ENCODE measurements around the gene LEPROT. TPM values are rescaled to one million over a fixed set of nuclear protein-coding genes. Genes with fewer than 3 reads are reported as not detected.
"Not testable (repeated sequence)": the region's sequence is repeated elsewhere in the genome, so short reads cannot be mapped to it uniquely, and the experiment has no call there.

LEPROT gene
- polyA plus RNA-seq, 1 donor: 60.9 TPM

DNA sequence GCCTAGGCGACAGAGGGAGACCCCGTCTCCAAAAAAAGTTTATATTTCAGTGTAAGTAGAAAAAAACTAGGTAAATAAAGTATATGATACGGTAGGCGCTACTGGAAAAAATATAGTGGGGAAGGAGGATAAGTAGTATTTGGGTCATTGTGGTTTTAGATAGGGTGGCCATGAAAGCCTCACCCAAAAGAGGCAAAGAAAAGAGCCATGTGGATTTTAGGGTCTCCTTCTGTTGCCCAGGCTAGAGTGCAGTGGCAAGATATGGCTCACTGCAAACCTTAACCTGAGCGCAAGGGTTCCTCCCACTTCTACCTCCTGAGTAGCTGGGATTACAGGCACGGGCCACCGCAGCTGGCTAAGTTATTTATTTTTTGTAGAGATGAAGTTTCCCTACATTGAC is 17.1 kb downstream of the LEPROT start:
- no peak for DNase-seq (ENCODE audit: low read depth)

DNA sequence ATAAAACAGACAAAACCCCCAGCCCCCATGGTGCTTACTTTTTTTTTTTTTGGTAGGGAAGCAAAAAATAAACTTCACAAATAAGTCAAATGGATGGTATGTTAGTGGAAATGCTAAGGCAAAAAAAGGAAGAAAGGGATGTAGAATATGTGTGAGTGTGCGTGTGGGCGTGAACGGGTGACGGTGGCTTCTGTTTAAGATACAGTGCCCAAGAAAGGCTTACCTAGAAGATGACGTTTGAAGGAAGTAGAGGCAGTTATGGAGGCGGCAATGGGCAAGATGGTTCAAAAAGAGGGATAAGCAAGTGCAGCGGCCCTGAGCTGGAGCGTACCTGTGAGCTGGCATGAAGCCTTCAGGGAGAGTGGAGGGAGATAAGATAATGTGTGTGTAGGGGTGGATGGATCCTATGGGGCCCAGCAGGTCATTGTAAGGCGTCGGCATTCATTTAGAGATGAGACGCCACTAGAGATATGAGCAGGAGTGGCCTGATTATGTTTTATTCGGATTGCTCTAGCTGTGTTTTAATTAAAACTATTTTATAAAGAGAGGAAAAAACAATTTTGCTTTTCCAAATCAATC is 19.9 kb downstream of the LEPROT start:
- DNase-seq (ENCODE audit: low read depth): no peak

DNA sequence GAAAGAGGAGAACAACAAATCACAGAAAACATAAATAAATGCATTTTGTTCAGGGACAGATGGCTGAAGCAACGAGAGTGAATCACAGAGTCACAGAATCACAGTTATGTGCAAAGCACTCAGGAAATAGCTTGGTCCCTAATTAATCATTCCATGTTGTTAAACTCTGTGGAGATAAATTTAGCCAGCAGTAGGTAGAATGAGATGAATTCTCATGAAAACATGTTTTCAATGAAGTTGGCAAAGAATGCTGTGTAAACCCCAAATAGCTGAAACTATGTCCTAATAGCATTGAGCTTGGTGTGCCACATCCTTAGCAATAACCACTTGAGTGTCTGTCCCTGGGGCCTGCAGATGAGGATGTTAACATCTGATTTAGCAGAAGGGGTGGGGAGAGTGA is 20.4 kb downstream of the LEPROT start:
- no peak for DNase-seq (ENCODE audit: low read depth)

DNA sequence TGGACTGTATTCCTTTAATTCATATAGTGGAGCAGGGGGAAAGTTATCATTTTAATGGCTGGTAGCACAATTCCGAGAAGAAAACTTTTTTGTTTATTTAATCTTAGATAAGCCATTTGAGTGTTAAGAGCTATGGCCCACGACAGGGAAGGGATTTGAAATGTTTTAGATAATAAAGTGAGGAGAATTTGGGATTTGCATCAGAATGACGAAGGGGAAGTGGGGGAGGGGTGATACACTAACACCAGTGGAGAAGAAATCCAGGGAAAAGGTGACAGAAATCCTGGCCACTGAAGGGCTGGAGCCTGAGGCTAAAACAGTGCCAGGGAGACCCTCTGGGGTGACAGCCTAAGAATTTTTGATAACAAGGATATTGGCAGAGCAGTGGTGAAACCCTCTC is 21.0 kb downstream of the LEPROT start:
- no peak for DNase-seq (ENCODE audit: low read depth)

DNA sequence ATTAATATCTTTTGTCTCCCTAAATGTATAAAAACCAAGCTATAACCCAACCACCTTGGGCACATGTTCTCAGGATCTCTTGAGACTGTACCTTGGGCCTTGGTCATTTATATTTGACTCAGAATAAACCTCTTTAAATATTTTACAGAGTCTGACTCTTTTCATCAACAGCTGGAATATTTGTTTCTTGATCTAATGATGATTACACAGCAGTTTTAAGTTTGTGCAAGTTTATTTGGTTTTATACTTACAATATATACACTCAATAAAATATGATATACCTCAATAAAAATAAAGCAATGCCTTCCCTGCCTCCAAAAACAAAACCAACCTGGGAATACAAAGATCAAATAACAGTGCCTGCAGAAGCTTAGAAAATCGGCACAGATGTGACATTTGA is 22.0 kb downstream of the LEPROT start:
- DNase-seq (ENCODE audit: low read depth): no peak

DNA sequence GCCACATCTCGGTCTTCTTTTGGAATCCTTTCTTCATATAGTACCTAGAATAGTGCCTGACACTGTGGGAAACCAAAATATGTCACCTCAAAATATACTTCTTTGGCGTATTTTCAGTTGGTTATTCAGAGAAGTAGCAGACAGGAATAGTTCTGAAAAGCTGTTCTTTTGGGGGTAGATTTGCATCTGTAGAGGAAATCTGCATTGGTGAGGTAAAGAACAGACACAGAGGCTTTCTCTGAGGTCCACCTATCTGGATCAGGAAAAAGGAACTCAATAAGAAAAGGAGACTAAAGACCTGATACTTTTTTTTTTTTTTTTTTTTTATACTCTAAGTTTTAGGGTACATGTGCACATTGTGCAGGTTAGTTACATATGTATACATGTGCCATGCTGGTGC is 23.2 kb downstream of the LEPROT start:
- DNase-seq (ENCODE audit: low read depth): no peak

DNA sequence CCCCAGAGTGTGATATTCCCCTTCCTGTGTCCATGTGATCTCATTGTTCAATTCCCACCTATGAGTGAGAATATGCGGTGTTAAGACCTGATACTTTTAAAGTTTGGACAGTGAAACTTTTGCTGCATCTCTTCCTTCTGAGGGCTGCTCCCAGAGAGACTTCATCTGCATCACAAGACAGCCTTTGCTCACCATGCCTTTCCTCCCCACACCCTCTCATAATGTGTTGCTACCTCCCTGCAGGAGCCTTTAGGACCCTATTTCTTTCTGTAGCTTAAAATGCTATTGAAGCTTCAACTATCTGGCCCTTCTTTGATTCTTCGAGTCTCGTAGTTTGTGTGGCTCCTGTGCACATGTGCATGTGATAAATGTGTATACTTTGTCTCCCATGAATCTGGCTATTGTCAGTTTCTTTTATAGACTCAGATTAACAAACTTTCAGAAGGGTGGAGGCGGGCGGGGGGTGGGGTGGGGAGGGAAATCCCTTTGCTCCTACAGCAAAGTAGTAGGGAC is 23.7 kb downstream of the LEPROT start:
- DNase-seq (ENCODE audit: low read depth): no peak

DNA sequence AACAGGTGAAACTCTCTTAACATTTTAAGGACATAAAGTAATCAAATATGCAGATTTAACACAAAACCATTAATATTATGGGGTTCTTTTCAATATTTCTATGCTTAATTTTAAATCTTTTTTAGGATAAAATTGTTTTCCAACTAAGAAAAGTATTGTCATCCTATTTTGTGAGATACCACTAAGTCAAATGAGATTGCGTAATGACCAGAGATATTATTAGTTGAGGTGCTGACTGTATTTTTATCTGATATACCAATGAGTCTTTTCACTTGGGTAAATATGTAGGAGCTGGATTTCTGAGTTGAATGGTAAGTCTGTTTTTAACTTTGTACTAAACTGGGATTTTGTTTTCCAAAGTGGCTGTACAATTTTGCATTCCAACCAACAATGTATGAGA is 25.4 kb downstream of the LEPROT start:
- no peak for DNase-seq (ENCODE audit: low read depth)

DNA sequence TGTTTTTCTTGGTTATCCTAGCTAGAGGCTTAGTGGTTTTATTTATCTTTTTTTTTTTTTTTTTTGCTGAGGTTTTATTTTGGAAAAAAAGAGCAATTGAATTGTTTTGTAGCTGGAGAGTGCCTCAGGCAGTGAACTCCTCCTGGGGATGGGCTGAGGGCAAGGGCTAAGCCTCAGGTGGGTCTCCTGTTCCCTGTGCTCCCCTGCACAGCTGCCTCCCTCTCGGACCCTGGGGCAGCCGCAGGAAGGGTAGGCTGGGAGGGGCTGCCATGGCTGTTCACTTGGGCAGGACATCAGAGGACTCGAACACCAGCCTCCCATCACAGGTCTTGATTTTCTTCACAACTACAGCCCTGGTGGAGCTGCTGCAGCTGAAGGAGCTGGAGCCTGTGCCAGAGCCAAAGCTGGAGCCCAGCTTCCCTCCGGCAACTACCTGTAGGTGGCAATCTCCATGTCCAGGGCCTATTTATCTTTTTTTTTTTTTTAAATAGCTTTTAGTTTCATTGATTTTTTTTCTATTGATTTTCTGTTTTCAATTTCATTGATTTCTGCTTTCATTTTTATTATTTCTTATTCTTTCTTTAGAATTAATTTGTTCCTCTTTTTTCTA is 28.9 kb downstream of the LEPROT start:
- DNase-seq (ENCODE audit: low read depth): no peak

DNA sequence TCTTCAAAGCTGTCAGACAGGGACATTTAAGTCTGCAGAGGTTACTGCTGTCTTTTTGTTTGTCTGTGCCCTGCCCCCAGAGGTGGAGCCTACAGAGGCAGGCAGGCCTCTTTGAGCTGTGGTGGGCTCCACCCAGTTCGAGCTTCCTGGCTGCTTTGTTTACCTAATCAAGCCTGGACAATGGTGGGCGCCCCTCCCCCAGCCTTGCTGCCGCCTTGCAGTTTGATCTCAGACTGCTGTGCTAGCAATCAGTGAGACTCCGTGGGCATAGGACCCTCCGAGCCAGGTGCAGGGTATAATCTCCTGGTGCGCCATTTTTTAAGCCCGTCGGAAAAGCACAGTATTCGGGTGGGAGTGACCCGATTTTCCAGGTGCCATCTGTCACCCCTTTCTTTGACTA is 35.2 kb downstream of the LEPROT start:
- not testable (repeated sequence) for DNase-seq (ENCODE audit: low read depth)

DNA sequence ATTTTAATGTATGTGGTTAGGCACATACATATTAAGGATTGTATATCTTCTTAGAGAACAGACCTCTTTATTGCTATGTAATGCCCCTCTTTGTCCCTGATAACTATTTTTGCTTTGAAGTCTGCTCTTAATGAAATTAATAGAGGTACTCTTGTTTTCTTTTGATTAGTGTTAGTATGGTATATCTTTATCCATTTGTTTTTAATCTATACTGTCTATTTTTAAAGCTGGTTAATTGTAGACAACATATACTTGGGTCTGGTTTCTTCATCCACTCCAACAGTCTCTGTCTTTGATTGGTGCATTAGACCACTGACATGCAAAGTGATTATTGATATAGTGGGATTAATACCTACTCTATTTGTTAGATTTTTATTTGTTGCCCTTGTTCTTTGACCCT is 36.0 kb downstream of the LEPROT start:
- no peak for DNase-seq (ENCODE audit: low read depth)

DNA sequence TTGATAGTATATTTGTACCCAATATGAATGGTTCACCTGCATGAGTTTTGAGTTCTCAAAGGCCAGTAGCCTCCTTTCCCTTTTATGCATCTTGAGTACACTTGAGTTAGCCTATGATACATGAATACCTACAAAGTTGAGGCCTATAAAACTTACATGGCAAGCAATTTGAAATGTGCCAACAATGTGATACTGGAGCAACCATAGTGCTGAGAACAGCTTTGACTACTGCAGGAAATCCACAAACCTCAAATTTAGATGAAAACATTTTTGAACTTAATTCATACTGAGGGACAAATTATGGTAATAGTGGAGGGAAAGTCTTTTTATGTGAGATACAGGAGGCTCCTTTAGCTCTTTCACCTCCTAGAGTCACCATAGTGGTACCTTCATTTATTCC is 37.4 kb downstream of the LEPROT start:
- DNase-seq (ENCODE audit: low read depth): no peak

DNA sequence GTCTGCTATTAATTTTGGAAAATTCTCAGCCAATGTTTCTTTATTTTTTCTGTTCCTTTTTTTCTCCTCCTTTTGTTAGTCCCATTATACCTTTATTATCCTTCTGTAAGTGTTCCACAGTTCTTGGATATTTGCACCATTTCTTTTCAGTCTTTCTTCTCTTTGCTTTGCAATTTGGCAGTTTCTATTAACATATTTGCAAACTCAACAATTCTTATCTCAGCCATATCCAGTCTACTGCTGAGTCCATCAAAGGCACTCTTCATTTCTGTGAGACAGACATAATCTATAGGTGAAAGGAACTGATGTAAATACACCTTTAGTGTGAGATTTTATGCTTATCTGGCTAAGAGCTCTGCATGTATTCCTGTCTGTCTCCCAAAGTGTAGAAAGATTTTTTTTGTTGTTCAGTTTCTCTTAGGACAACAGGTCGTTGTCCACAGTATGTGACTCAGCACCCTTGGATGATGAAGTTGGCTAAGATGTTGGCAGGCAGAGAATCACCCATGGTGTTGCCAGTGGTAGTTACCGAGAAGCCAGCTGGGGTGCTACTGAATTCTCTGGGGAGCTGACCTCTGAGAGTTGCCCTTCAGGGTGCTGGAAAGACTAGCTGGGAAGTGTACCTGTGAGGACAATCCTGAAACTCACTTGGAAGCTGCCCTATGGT is 38.4 kb downstream of the LEPROT start:
- DNase-seq (ENCODE audit: low read depth): no peak

DNA sequence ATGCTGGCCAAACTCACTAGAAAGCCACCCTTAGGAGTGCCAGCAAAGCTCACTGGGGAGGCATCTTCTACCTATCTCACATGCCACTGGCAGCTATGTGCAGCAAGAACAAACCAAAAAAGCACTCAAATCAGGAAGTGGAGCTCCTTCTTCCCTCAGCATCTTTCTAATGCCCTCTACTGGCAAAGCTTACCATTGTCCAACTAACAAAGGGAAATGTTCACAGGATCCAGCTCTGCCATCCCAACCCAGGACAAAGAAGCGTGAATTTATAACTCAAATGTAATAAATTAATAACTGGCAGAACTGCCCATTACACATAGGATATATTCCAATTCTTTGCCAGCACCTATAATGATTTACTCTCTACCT is 38.9 kb downstream of the LEPROT start:
- DNase-seq (ENCODE audit: low read depth): no peak

DNA sequence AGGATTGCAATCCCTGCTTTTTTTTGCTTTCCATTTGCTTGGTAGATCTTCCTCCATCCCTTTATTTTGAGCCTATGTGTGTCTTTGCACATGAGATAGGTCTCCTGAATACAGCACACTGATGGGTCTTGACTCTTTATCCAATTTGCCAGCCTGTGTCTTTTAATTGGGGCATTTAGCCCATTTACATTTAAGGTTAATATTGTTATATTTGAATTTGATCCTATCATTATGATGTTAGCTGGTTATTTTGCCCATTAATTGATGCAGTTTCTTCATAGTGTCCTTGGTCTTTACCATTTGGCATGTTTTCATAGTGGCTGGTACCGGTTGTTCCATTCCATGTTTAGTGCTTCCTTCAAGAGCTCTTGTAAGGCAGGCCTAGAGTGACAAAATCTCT is 45.4 kb downstream of the LEPROT start:
- not testable (repeated sequence) for DNase-seq (ENCODE audit: low read depth)

DNA sequence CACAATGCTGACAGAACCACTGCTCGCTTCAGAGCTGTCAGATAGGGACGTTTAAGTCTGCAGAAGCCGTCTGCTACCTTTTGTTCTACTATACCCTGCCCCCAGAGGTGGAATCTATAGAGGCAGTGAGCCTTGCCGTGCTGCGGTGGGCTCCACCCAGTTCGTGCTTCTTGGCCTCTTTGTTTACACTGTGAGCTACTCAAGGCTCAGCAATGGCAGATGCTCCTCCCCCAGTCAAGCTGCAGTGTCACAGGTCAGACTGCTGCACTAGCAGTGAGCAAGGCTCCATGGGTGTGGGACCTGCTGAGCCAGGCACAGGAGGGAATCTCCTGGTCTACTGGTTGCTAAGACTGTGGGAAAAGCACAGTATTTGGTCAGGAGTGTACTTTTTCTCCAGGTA is 47.1 kb downstream of the LEPROT start:
- no peak for DNase-seq (ENCODE audit: low read depth)

DNA sequence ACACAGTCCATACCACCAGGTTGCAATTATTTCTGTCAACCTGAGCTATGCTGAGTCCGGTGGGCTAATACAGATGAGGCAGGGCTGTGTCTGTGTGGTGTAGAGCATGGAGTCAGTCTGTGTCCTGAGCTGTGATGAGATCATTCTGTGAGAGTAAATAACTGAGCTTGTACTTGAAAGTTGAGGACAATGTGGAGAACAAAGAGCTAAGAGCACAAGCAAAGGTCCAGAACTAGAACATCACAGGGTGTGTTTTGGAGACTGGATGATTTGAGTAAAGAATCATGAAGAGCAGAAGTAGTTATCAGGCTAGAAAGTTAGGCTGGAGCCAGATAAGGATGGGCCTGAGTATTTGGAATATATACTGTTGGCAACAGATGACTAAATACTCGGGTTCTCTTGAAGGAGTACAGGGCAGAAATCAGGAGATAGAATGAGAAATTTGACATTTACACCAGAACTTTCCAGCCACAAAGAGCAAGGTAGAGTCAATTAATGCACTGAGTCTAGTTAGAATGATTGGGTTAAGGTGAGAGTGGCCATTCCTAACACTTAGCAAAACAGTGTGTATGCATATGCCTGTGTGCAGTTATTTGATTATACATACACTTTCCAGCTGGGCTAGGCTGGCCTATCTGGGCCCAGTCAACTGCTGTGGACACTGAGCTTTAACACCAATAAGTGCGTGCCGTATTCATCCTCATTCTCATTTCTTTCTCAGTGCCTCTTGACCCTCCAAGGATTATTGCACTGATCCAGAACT is 48.8 kb downstream of the LEPROT start:
- DNase-seq (ENCODE audit: low read depth): no peak

DNA sequence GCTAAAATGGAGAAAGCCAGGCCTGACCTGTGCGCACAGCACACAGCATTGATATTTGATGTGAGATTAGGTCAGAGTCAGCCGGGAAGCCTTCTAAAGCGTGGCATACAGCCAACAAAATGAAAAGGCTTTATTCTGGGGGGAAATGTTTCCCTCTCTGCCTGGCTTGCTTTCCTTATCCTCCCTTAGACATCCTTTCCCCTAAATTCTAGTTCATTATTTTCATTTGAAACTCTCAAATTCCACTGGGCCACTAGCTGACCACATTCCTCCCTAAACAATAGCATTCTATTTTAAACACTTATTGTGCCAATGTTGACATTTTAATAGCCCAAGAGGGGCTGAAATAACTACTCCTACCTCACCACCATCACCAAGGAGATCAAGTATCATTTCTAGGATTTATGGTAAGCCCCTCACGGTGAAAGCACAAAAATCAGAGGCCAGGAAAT is 49.4 kb downstream of the LEPROT start:
- no peak for DNase-seq (ENCODE audit: low read depth)

DNA sequence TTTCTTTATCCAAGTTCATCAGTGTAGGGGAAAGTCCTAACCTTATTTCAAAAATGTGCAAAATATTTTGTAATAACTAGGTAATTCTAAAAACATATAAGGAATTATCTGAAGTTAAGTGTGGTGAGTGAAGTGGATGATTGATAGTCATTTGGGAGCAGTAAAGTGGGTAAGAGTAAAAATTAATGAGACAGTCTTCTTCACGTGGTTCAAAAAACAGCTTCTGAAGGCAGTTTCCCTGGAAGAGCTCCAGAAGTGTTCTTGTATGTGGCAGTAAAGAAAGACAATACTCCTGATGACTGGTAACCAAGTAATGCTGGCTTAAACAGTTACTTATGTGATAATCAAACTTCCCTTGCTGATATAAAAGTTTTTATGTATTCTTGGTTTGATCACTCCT is 50.3 kb downstream of the LEPROT start:
- no peak for DNase-seq (ENCODE audit: low read depth)

DNA sequence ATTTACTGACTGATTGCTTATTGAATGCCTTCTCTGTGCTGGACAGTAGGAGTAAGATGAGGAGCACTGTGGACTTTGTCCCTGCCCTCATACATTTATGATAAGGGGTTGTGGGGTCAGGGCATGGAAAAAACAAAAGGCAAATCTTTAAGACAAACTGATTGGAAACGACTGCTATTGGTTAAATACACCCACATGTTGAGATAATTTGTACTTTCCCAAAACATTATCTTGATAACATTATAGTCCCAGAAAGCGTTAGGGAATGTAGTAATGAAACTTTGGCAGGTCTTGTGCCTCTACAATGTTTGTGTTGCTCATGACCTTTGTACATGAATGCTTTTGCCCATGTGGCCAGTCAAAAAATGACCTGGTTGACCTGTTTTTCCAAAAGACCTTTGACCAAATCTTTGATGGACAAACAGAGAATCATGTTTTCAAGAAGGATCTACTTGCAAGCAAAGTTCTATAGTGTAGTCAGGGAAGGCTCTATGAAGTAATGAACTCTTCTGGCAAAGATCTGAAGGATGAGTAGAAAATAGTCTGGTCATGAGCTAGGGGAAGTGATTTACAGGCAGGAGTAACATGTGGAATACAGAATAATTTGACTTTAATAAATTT is 50.9 kb downstream of the LEPROT start:
- no peak for DNase-seq (ENCODE audit: low read depth)

DNA sequence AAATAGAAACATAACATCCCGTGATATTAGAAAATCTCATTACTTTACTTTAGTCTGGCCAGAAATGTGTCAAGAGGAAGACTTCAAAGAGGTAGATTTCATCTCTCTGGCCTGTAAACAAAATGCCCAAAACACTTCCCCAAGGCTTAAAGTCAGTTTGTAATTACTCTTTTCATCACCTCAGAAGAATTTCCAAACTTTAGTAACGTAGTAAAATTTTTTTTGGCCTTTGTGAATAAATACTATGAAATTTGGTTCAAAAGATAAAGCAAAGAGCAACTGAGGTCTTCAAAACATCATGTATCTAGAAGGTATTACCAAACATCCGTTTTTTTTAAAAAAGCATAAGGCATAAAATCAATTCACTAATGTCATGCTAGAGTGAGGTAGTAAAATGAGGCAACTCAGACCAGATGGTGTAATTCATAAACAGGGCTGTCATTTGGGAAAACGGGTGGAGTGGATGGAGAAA is 51.4 kb downstream of the LEPROT start:
- no peak for DNase-seq (ENCODE audit: low read depth)

DNA sequence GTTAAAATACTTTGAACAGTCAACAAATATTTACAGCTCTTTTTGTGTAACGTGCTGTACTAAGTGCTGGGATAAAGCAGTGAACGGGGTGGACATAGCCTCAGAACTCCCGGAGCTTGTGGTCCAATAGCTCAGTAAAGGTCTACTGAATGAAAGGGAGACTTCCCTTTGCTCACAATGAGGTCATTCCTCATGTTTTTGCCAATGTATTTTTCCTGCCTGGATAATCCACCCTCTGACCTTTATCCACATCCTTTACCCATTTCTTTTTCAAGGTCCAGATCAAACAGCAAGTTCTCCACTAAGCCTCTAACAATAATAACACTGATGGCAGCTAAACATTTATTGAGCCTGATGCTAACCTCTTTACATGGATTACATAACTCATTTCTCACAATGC is 55.9 kb downstream of the LEPROT start:
- no peak for DNase-seq (ENCODE audit: low read depth)
